ENCODE data around the gene CTNNAL1. TPM values are rescaled to one million over a fixed set of nuclear protein-coding genes. Genes with fewer than 3 reads are reported as not detected.
A peak's percentile ranks its signal among the peaks of the same experiment; 100 is the strongest.

CTNNAL1 gene
- total and polyA plus RNA-seq, 3 donors from 2014 or later: 52.3 to 92.7 (median 86.4) TPM

GRCh38 chr9:108950168-108950567 is 63.1 kb downstream of the CTNNAL1 start:
- no peak overlapping the region for H3K4me3 ChIP-seq
- no peaks in the 10 kb centered on the region for H3K36me3 ChIP-seq (ENCODE audit: low read depth, missing control alignments)
- no peak for DNase-seq
- no peaks in the 10 kb centered on the region for H3K4me1 ChIP-seq
- 74 to 82% methylated on average over 1 of the region's 1 CpG for WGBS, 2 donors
- no peak overlapping the region for H3K27ac ChIP-seq
- intact Hi-C loops (cut with DNase I; ENCODE audit: low total_unique reads): no loop called here
- TF ChIP-seq CTCF (IDR thresholded peaks at IDR 0.05) (no peak), POLR2A (IDR thresholded peaks at IDR 0.05) (no peak)
- H3K9me3 ChIP-seq: no peaks in the 10 kb centered on the region
- H3K27me3 ChIP-seq: no peaks in the 10 kb centered on the region

- TF ChIP-seq POLR2A (IDR thresholded peaks at IDR 0.05) (no peak), CTCF (IDR thresholded peaks at IDR 0.05) (no peak)
- Histone ChIP-seq H3K27ac (no peak overlapping the region), H3K4me1 (peaks cover 1% of the 10 kb centered on the region), H3K36me3 (ENCODE audit: low read depth, missing control alignments) (no peaks in the 10 kb centered on the region), H3K4me3 (no peak overlapping the region), H3K27me3 (no peaks in the 10 kb centered on the region), H3K9me3 (no peaks in the 10 kb centered on the region)
- WGBS, 2 donors: 90 to 99% methylated on average over 4 of the region's 4 CpGs
- intact Hi-C loops (cut with DNase I; ENCODE audit: low total_unique reads): no loop called here
- DNase-seq: no peak
Measured at GRCh38 chr9:108939975-108940374, 73.3 kb downstream of the CTNNAL1 start.

- no peak overlapping the region for H3K4me3 ChIP-seq
- no peak for TF ChIP-seq CTCF (IDR thresholded peaks at IDR 0.05)
- TF ChIP-seq POLR2A (IDR thresholded peaks at IDR 0.05): no peak
- H3K36me3 ChIP-seq (ENCODE audit: low read depth, missing control alignments): no peaks in the 10 kb centered on the region
- DNase-seq: no peak
- intact Hi-C loops (cut with DNase I; ENCODE audit: low total_unique reads): no loop called here
- WGBS, 2 donors: 81 to 88% methylated on average over 5 of the region's 5 CpGs
- H3K27me3 ChIP-seq: no peaks in the 10 kb centered on the region
- H3K4me1 ChIP-seq: peaks cover 9% of the 10 kb centered on the region
- no peak overlapping the region for H3K27ac ChIP-seq
- no peaks in the 10 kb centered on the region for H3K9me3 ChIP-seq
Measured at GRCh38 chr9:108937561-108938305, 75.6 kb downstream of the CTNNAL1 start.

- Histone ChIP-seq H3K4me1 (peaks cover 20% of the 10 kb centered on the region), H3K4me3 (peak within 1 kb of the TSS; percentile 79 to 95), H3K27ac (peak within 1 kb of the TSS; percentile 95), H3K36me3 (ENCODE audit: low read depth, missing control alignments) (no peaks in the 10 kb centered on the region), H3K9me3 (no peaks in the 10 kb centered on the region), H3K27me3 (no peaks in the 10 kb centered on the region)
- WGBS, 2 donors: 0% methylated on average over 17 to 46 of the region's 47 CpGs
- intact Hi-C loops (cut with DNase I; ENCODE audit: low total_unique reads): no loop called here
- no peak for TF ChIP-seq POLR2A (IDR thresholded peaks at IDR 0.05)
- no peak for TF ChIP-seq CTCF (IDR thresholded peaks at IDR 0.05)
- DNase-seq: peak; percentile 82
Measured at GRCh38 chr9:108934323-108934893, 78.9 kb downstream of the CTNNAL1 start, which contains the start of gene ABITRAM. ABITRAM (plus strand) TSS chr9:108934400; CDS start chr9:108934487, 87 bp downstream.

Measured in testis (tissue), 3 donors.